Measurements from ENCODE around the gene CLCN7. TPM values are rescaled to one million over a fixed set of nuclear protein-coding genes. Genes with fewer than 3 reads are reported as not detected.
A peak's percentile ranks its signal among the peaks of the same experiment; 100 is the strongest.

The CLCN7 gene
- total and polyA plus RNA-seq, 2 of the 13 experiments (the other 11 are each of a cell fraction or from before 2014, with no cell fraction given) = 24.6 to 25.1 TPM

- TF ChIP-seq, protein P1, sequence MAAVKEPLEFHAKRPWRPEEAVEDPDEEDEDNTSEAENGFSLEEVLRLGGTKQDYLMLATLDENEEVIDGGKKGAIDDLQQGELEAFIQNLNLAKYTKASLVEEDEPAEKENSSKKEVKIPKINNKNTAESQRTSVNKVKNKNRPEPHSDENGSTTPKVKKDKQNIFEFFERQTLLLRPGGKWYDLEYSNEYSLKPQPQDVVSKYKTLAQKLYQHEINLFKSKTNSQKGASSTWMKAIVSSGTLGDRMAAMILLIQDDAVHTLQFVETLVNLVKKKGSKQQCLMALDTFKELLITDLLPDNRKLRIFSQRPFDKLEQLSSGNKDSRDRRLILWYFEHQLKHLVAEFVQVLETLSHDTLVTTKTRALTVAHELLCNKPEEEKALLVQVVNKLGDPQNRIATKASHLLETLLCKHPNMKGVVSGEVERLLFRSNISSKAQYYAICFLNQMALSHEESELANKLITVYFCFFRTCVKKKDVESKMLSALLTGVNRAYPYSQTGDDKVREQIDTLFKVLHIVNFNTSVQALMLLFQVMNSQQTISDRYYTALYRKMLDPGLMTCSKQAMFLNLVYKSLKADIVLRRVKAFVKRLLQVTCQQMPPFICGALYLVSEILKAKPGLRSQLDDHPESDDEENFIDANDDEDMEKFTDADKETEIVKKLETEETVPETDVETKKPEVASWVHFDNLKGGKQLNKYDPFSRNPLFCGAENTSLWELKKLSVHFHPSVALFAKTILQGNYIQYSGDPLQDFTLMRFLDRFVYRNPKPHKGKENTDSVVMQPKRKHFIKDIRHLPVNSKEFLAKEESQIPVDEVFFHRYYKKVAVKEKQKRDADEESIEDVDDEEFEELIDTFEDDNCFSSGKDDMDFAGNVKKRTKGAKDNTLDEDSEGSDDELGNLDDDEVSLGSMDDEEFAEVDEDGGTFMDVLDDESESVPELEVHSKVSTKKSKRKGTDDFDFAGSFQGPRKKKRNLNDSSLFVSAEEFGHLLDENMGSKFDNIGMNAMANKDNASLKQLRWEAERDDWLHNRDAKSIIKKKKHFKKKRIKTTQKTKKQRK (IDR thresholded peaks at IDR 0.05; ENCODE audit: low read length) = no peak
- TF ChIP-seq GLI4 (CRISPR knock-in tag; IDR thresholded peaks at IDR 0.05; ENCODE audit: borderline replicate concordance) (peak; percentile 26; the same call in 1 of the 2 replicates), CENPX (CRISPR knock-in tag; IDR thresholded peaks at IDR 0.05) (no peak), ISL2 (CRISPR knock-in tag; IDR thresholded peaks at IDR 0.05) (peak; percentile 63; the same call in 1 of the 2 replicates), KDM5A (IDR thresholded peaks at IDR 0.05; ENCODE audit: borderline replicate concordance, low read length) (peak; percentile 78), ZNF704 (CRISPR knock-in tag; IDR thresholded peaks at IDR 0.05; ENCODE audit: borderline replicate concordance) (peak; percentile 95), ZFP41 (CRISPR knock-in tag; IDR thresholded peaks at IDR 0.05; ENCODE audit: borderline replicate concordance) (peak; percentile 60; the same call in 1 of the 2 replicates), ZFP1 (CRISPR knock-in tag; IDR thresholded peaks at IDR 0.05) (no peak), TEAD3 (CRISPR knock-in tag; optimal IDR thresholded peaks at IDR 0.05; ENCODE audit: borderline replicate concordance) (peak; percentile 33), PREB (CRISPR knock-in tag; IDR thresholded peaks at IDR 0.05) (0 out of 2 replicates have a peak, but pooled peaks have one; percentile 88), ZNF30 (CRISPR knock-in tag; IDR thresholded peaks at IDR 0.05) (no peak), HOXA3 (CRISPR knock-in tag; IDR thresholded peaks at IDR 0.05) (peak; percentile 92), TGIF2 (CRISPR knock-in tag; IDR thresholded peaks at IDR 0.05) (no peak), ZNF20 (CRISPR knock-in tag; IDR thresholded peaks at IDR 0.05) (no peak), ZNF225 (CRISPR knock-in tag; IDR thresholded peaks at IDR 0.05) (peak; percentile 60; the same call in 1 of the 2 replicates), ZNF44 (CRISPR knock-in tag; IDR thresholded peaks at IDR 0.05) (peak; percentile 58; the same call in 1 of the 2 replicates), MED1 (CRISPR knock-in tag; IDR thresholded peaks at IDR 0.05) (peak; percentile 58), ZNF451 (CRISPR knock-in tag; IDR thresholded peaks at IDR 0.05) (peak; percentile 96), ZSCAN31 (CRISPR knock-in tag; IDR thresholded peaks at IDR 0.05; ENCODE audit: low read depth) (peak; percentile 88), ZNF329 (CRISPR knock-in tag; IDR thresholded peaks at IDR 0.05; ENCODE audit: low read depth) (peak; percentile 73)
- TF ChIP-seq, protein P2, sequence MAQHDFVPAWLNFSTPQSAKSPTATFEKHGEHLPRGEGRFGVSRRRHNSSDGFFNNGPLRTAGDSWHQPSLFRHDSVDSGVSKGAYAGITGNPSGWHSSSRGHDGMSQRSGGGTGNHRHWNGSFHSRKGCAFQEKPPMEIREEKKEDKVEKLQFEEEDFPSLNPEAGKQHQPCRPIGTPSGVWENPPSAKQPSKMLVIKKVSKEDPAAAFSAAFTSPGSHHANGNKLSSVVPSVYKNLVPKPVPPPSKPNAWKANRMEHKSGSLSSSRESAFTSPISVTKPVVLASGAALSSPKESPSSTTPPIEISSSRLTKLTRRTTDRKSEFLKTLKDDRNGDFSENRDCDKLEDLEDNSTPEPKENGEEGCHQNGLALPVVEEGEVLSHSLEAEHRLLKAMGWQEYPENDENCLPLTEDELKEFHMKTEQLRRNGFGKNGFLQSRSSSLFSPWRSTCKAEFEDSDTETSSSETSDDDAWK (CRISPR knock-in tag; IDR thresholded peaks at IDR 0.05) = no peak
- TF ChIP-seq, protein P3, sequence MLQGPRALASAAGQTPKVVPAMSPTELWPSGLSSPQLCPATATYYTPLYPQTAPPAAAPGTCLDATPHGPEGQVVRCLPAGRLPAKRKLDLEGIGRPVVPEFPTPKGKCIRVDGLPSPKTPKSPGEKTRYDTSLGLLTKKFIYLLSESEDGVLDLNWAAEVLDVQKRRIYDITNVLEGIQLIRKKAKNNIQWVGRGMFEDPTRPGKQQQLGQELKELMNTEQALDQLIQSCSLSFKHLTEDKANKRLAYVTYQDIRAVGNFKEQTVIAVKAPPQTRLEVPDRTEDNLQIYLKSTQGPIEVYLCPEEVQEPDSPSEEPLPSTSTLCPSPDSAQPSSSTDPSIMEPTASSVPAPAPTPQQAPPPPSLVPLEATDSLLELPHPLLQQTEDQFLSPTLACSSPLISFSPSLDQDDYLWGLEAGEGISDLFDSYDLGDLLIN (CRISPR knock-in tag; IDR thresholded peaks at IDR 0.05; ENCODE audit: borderline replicate concordance) = no peak
Measured at GRCh38 chr16:1474796-1475551, at the start of gene CLCN7 (continued).
